ENCODE measurements around the gene GLDN. TPM values are rescaled to one million over a fixed set of nuclear protein-coding genes. Genes with fewer than 3 reads are reported as not detected.

The GLDN gene
- total and polyA plus RNA-seq, 10 of the 15 experiments (the other 5 are each of a cell fraction or from before 2014, with no cell fraction given) = 0.13 TPM; not detected in 9

DNA sequence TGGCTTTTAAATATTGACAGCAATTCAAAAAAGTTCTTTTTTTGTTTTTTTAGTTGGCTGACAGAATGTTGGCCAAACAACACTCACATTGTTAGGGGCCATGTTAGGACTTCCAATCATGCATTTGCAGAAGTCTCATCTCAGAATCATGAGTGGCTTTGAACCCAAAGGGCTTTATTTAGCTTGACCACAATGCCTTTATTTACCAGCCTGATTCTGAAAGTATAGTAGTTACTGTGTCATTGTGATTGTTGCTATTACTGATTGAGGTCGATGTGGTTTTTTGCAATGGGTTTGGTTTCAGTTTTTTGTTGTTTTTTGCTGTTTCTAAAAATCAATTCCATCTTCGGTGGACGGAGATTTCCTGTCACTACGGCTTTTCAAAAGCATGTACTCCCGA, 7.2 kb downstream of the GLDN start (continued):
- TF ChIP-seq CREB1 (IDR thresholded peaks at IDR 0.05; ENCODE audit: low read depth) (0 out of 2 replicates have a peak, but pooled peaks have one; percentile 31), CUX1 (IDR thresholded peaks at IDR 0.05; ENCODE audit: insufficient replicate concordance, low read depth, low read length) (peak; percentile 34), CBX3 (IDR thresholded peaks at IDR 0.05; ENCODE audit: borderline replicate concordance, low read depth) (no peak), NFYB (IDR thresholded peaks at IDR 0.05; ENCODE audit: insufficient read depth, low read depth, low read length) (no peak), IKZF2 (IDR thresholded peaks at IDR 0.05) (peak; percentile 78 to 81), TCF7 (IDR thresholded peaks at IDR 0.05; ENCODE audit: borderline replicate concordance) (0 out of 2 replicates have a peak, but pooled peaks have one; percentile 40), ZBTB4 (CRISPR knock-in tag; IDR thresholded peaks at IDR 0.05) (no peak), ZNF24 (IDR thresholded peaks at IDR 0.05) (no peak), TCF3 (IDR thresholded peaks at IDR 0.05; ENCODE audit: borderline replicate concordance, insufficient read depth, low read depth, low read length) (no peak), TCF12 (IDR thresholded peaks at IDR 0.05; ENCODE audit: low read depth, low read length) (no peak), FOXM1 (IDR thresholded peaks at IDR 0.05; ENCODE audit: low read depth, low read length) (peak; percentile 82), IKZF1 (conservative IDR thresholded peaks at IDR 0.05) (0 out of 2 replicates have a peak, but pooled peaks have one; percentile 33)
- TF ChIP-seq, protein P1, sequence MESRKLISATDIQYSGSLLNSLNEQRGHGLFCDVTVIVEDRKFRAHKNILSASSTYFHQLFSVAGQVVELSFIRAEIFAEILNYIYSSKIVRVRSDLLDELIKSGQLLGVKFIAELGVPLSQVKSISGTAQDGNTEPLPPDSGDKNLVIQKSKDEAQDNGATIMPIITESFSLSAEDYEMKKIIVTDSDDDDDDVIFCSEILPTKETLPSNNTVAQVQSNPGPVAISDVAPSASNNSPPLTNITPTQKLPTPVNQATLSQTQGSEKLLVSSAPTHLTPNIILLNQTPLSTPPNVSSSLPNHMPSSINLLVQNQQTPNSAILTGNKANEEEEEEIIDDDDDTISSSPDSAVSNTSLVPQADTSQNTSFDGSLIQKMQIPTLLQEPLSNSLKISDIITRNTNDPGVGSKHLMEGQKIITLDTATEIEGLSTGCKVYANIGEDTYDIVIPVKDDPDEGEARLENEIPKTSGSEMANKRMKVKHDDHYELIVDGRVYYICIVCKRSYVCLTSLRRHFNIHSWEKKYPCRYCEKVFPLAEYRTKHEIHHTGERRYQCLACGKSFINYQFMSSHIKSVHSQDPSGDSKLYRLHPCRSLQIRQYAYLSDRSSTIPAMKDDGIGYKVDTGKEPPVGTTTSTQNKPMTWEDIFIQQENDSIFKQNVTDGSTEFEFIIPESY (IDR thresholded peaks at IDR 0.05) = no peak
